Gastrocnemius medialis (tissue), 4 donors: ENCODE results near the gene ZFYVE28.

Experiments used
- POLR2A ChIP-seq, 2 donors: fragments of 450-650 bp; IDR thresholded peaks; one replicate each; pipeline ENCODE4 v1.6.1; 2017; ENCODE audit warnings: antibody characterized with exemption in 2 of 2, mild to moderate bottlenecking in 2 of 2, moderate library complexity in 2 of 2
- TF ChIP-seq, protein P1 (sequence below), 5 experiments: fragments of 450-650 bp in 3 of 5; fragments of 200-600 bp in 2 of 5; sonication (generic) in 2 of 5; IDR thresholded peaks in 4 of 5; conservative IDR thresholded peaks in 1 of 5; 1 replicate in 4 of 5; 2 replicates in 1 of 5; pipeline ENCODE4 v1.5.1; 2016 to 2019; ENCODE audit warnings: antibody characterized with exemption in 5 of 5, mild to moderate bottlenecking in 3 of 5, moderate library complexity in 3 of 5

DNA sequence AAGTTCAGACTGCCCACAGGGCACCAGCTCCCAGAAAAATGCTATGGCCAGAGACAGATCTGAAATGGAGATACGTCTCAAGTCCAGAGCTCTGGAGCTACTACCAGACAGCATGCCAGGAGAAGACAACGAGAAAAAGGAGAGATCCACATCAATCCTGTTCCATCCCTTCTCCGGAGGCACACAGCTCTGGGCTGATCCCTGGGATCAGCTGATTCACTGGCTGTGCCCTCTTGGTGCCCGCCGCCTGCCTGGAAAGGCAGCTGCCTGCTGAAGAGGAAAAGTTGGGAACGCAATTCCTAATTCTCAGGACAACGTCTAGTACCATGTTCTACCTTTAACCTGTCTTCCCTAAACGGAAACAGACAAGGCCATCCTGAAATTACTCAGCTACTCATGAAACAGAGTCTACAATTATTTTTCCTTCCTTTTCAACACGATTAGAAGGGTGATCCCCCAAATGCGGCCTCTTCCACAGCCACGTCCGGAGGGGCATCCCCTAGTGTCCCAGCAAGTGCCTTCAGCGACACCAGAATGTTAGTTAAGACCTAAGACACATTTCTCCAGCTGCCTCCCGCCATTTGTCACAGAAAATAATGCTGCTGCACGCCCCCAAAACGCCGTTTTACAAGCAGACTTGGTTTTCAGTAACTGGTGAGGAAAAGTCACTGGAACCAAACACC, 2.4 kb downstream of the ZFYVE28 start:
- no peak for TF ChIP-seq POLR2A (IDR thresholded peaks at IDR 0.05)
- TF ChIP-seq, protein P1, sequence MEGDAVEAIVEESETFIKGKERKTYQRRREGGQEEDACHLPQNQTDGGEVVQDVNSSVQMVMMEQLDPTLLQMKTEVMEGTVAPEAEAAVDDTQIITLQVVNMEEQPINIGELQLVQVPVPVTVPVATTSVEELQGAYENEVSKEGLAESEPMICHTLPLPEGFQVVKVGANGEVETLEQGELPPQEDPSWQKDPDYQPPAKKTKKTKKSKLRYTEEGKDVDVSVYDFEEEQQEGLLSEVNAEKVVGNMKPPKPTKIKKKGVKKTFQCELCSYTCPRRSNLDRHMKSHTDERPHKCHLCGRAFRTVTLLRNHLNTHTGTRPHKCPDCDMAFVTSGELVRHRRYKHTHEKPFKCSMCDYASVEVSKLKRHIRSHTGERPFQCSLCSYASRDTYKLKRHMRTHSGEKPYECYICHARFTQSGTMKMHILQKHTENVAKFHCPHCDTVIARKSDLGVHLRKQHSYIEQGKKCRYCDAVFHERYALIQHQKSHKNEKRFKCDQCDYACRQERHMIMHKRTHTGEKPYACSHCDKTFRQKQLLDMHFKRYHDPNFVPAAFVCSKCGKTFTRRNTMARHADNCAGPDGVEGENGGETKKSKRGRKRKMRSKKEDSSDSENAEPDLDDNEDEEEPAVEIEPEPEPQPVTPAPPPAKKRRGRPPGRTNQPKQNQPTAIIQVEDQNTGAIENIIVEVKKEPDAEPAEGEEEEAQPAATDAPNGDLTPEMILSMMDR (IDR thresholded peaks at IDR 0.05 in 4 of 5, conservative IDR thresholded peaks at IDR 0.05 in 1 of 5), result no peak
